K562 (cell line): Measurements from ENCODE around the gene TMF1. TPM values are rescaled to one million over a fixed set of nuclear protein-coding genes. Genes with fewer than 3 reads are reported as not detected.

Experiments used
- E2F3 ChIP-seq: fragments of 250-450 bp; sonication (Bioruptor Pico); IDR thresholded peaks from 2 replicates; pipeline ENCODE4 v1.4.0; 2020; ENCODE audit warnings: mild to moderate bottlenecking
- KLF1 ChIP-seq: fragments of 450-650 bp; IDR thresholded peaks from 2 replicates; pipeline ENCODE4 v1.6.1; 2016; ENCODE audit warnings: missing genetic modification characterization, missing compliant biosample characterization
- MXD1 ChIP-seq: fragments of 250-450 bp; sonication (Bioruptor Pico); IDR thresholded peaks from 2 replicates; pipeline ENCODE4 v1.8.0; 2021; ENCODE audit warnings: borderline replicate concordance, mild to moderate bottlenecking, moderate library complexity; ENCODE audit not compliant: poor library complexity, severe bottlenecking
- PHB ChIP-seq: fragments of 250-450 bp; sonication (Bioruptor Pico); IDR thresholded peaks from 2 replicates; pipeline ENCODE4 v1.5.0; 2021
- TFAP4 ChIP-seq: sonication (generic); formaldehyde crosslinking; IDR thresholded peaks from 2 replicates; pipeline ENCODE4 v1.8.0; 2022; ENCODE audit warnings: missing genetic modification reagents, mild to moderate bottlenecking, moderate library complexity, borderline replicate concordance
- ZBTB11 ChIP-seq, 3 experiments: fragments of 200-800 bp in 1 of 3; fragments of 250-450 bp in 1 of 3; fragments of 450-650 bp in 1 of 3; sonication (Bioruptor Pico) in 1 of 3; sonication (Bioruptor generic) in 1 of 3; formaldehyde crosslinking in 1 of 3; IDR thresholded peaks; 2 replicates each; pipeline versions ENCODE4 v1.6.1 to v1.8.0; 2016 to 2022; ENCODE audit warnings: mild to moderate bottlenecking in 2 of 3, missing genetic modification characterization in 2 of 3, missing compliant biosample characterization in 1 of 3, moderate library complexity in 1 of 3
- ZBTB7A ChIP-seq: IDR thresholded peaks from 2 replicates; pipeline ENCODE4 v1.6.1; 2011; ENCODE audit warnings: low read depth, mild to moderate bottlenecking, low read length, moderate library complexity, borderline replicate concordance; ENCODE audit not compliant: control insufficient read depth
- polyA plus RNA-seq, 8 experiments: library from polyadenylated mRNA; depleted of rRNA in 4 of 8; stranded (reverse) in 5 of 8; unstranded in 3 of 8; fragments of >200 nt; fragmentation: Nextera tagmentation in 2 of 8; fragmentation: Illumina TruSeq in 1 of 8; extraction: Ambion mirVana in 2 of 8; extraction: Trizol in 1 of 8; gene quantifications; 2 replicates each; pipeline versions ENCODE4 v1.2.1 to v1.2.3, GENCODE V29; 2011 to 2014; ENCODE audit warnings: inconsistent platforms in 1 of 8, missing spikeins in 1 of 8
- total RNA-seq, 7 experiments: library from RNA; depleted of rRNA in 6 of 7; stranded (reverse); fragments of >200 nt in 6 of 7; fragmentation: Illumina TruSeq in 2 of 7; extraction: Trizol in 2 of 7; gene quantifications; 2 replicates each; pipeline versions ENCODE4 v1.2.1 to v1.2.3, GENCODE V29; 2011 to 2021; ENCODE audit warnings: low replicate concordance in 1 of 7

Gene TMF1
- total and polyA plus RNA-seq, 9 of the 15 experiments (the other 6 are each of a cell fraction or from before 2014, with no cell fraction given), result 3.1 to 13.9 (median 10.3) TPM

- no peak for TF ChIP-seq ZBTB7A
- no peak for TF ChIP-seq MXD1 (CRISPR knock-in tag)
- no peak for TF ChIP-seq KLF1 (tag)
- no peak for TF ChIP-seq PHB (CRISPR knock-in tag)
- peak in 1 of 3 experiments; percentile 57; a peak in 1 of 6 replicates for TF ChIP-seq ZBTB11 (CRISPR knock-in tag; IDR thresholded peaks at IDR 0.05)
- TF ChIP-seq TFAP4, result peak; percentile 98
- TF ChIP-seq E2F3 (CRISPR knock-in tag), result no peak
Observed at GRCh38 chr3:69051756-69052471, at the start of gene TMF1 (continued).
